NCI-H187 (cell line): ENCODE results near the gene MYO5B.
A peak's percentile ranks its signal among the peaks of the same experiment; 100 is the strongest.

Source experiments
- DNase-seq, 2 experiments: peaks; one replicate each; lab custom pipeline; 2025; lab: John Stamatoyannopoulos, UW

MYO5B gene

GRCh38 chr18:49884959-49885358, 310.0 kb downstream of the MYO5B start:
- no peak for DNase-seq

GRCh38 chr18:49884465-49884864, 310.5 kb downstream of the MYO5B start:
- DNase-seq, result no peak

GRCh38 chr18:49880661-49881060, 314.3 kb downstream of the MYO5B start:
- no peak for DNase-seq

- DNase-seq, result no peak
Observed at GRCh38 chr18:49879271-49879580, 315.7 kb downstream of the MYO5B start.

- DNase-seq, result no peak
Observed at GRCh38 chr18:49878567-49879270, 316.2 kb downstream of the MYO5B start.

GRCh38 chr18:49878015-49878414, 316.9 kb downstream of the MYO5B start:
- DNase-seq, result no peak

GRCh38 chr18:49876536-49876935, 318.4 kb downstream of the MYO5B start:
- DNase-seq, result no peak

- DNase-seq, result no peak
Observed at GRCh38 chr18:49875783-49876182, 319.2 kb downstream of the MYO5B start.

GRCh38 chr18:49875155-49875554, 319.8 kb downstream of the MYO5B start:
- DNase-seq, result no peak

- DNase-seq, result no peak
Observed at GRCh38 chr18:49874238-49874637, 320.7 kb downstream of the MYO5B start.

- DNase-seq, result peak; percentile 83 to 85
Observed at GRCh38 chr18:49869354-49869753, 325.6 kb downstream of the MYO5B start.

GRCh38 chr18:49866680-49867079, 328.3 kb downstream of the MYO5B start:
- DNase-seq, result no peak

- DNase-seq, result no peak
Observed at GRCh38 chr18:49865401-49865800, 329.5 kb downstream of the MYO5B start.

- no peak for DNase-seq
Observed at GRCh38 chr18:49863769-49864621, 331.0 kb downstream of the MYO5B start.

GRCh38 chr18:49862656-49863385, 332.1 kb downstream of the MYO5B start:
- no peak for DNase-seq

- no peak for DNase-seq
Observed at GRCh38 chr18:49861659-49862058, 333.3 kb downstream of the MYO5B start.

- DNase-seq, result no peak
Observed at GRCh38 chr18:49859725-49860124, 335.2 kb downstream of the MYO5B start.

GRCh38 chr18:49859021-49859359, 336.0 kb downstream of the MYO5B start:
- DNase-seq, result no peak

- DNase-seq, result peak; percentile 56 to 63
Observed at GRCh38 chr18:49858309-49859020, 336.5 kb downstream of the MYO5B start.

- DNase-seq, result no peak
Observed at GRCh38 chr18:49857708-49858107, 337.2 kb downstream of the MYO5B start.

GRCh38 chr18:49856496-49856895, 338.5 kb downstream of the MYO5B start:
- DNase-seq, result no peak

GRCh38 chr18:49855711-49856415, 339.1 kb downstream of the MYO5B start:
- DNase-seq, result no peak
